HCT116 (cell line): Measurements from ENCODE around the gene CDK13. TPM values are rescaled to one million over a fixed set of nuclear protein-coding genes. Genes with fewer than 3 reads are reported as not detected.
"Not testable (repeated sequence)": the region's sequence is repeated elsewhere in the genome, so short reads cannot be mapped to it uniquely, and the experiment has no call there.

ENCODE experiments used
- ATAC-seq: fragments of 200-7000 bp; cut with Tn5 transposase; 2 replicates; pipeline ENCODE4 v1.9.1; 2020; ENCODE audit warnings: mild to moderate bottlenecking, moderate library complexity
- BruUV-seq: library from RNA; stranded (reverse); fragments of 400-500 nt; replicated peaks from 2 replicates; lab custom pipeline; 2021; lab: Mats Ljungman, UMichigan
- CTCF ChIA-PET: fragments of 300-600 bp; sonication (Branson Sonifier 250); formaldehyde crosslinking; loops from one replicate; lab custom pipeline; 2021; ENCODE audit warnings: antibody characterized with exemption; lab: Charles Lee
- POLR2A ChIA-PET: fragments of 300-600, 350-600 bp; sonication (Branson Sonifier 250); formaldehyde crosslinking; loops from one replicate; lab custom pipeline; 2021; ENCODE audit warnings: antibody characterized with exemption; lab: Charles Lee
- RAD21 ChIA-PET, 2 experiments: fragments of 300-600 bp; sonication (Branson Sonifier 250); formaldehyde crosslinking; loops; one replicate each; lab custom pipeline; 2023; ENCODE audit warnings: low total read pairs in 2 of 2; ENCODE audit not compliant: uncharacterized antibody in 2 of 2, unreplicated experiment in 2 of 2, low non-redundant PET in 1 of 2; lab: Charles Lee
- DNase-seq: peaks from one replicate; pipeline ENCODE4 v3.0.0-alpha.2; 2010; ENCODE audit warnings: low read depth, low spot score
- H2AFZ ChIP-seq: fragments of 200-600 bp; shearing (Covaris generic), sonication (generic); 2 replicates; pipeline ENCODE4 v1.6.1; 2017; ENCODE audit warnings: low read depth, mixed run types, mixed read lengths, antibody characterized with exemption, low read length; ENCODE audit not compliant: poor library complexity, severe bottlenecking
- H3K27ac ChIP-seq: 2 replicates; pipeline ENCODE4 v1.5.1; 2012; ENCODE audit warnings: low read depth, low read length
- H3K27me3 ChIP-seq: fragments of 200-600 bp; sonication (generic); 2 replicates; pipeline ENCODE4 v1.6.1; 2016; ENCODE audit warnings: mixed run types, low read length, mixed read lengths; ENCODE audit not compliant: insufficient read depth
- H3K36me3 ChIP-seq, 2 experiments: fragments of 200-500 bp in 1 of 2; fragments of 200-600 bp in 1 of 2; sonication (Bioruptor generic) in 1 of 2; sonication (generic) in 1 of 2; 2 replicates each; pipeline versions ENCODE4 v1.5.1 to v1.6.1; 2014 to 2016; ENCODE audit warnings: low read length in 2 of 2, inconsistent platforms in 1 of 2, mixed read lengths in 1 of 2, mixed run types in 1 of 2; ENCODE audit not compliant: insufficient read depth in 2 of 2, control insufficient read depth in 1 of 2
- H3K4me1 ChIP-seq, 2 experiments: fragments of 200-600 bp in 1 of 2; sonication (generic) in 1 of 2; 2 replicates each; pipeline versions ENCODE4 v1.5.1 to v1.6.1; 2012 to 2017; ENCODE audit warnings: low read length in 2 of 2, inconsistent platforms in 1 of 2, mild to moderate bottlenecking in 1 of 2, mixed read lengths in 1 of 2, mixed run types in 1 of 2, moderate library complexity in 1 of 2; ENCODE audit not compliant: insufficient read depth in 2 of 2, control insufficient read depth in 1 of 2
- H3K4me2 ChIP-seq: fragments of 200-600 bp; sonication (generic); 2 replicates; pipeline ENCODE4 v1.6.1; 2017; ENCODE audit warnings: mixed run types, low read length, mixed read lengths
- H3K4me3 ChIP-seq, 2 experiments: fragments of 200-600 bp in 1 of 2; sonication (generic) in 1 of 2; replicated peaks in 1 of 2; 2 replicates each; pipeline ENCODE4 v1.5.1; 2011 to 2016; ENCODE audit warnings: low read length in 2 of 2, control low read depth in 1 of 2, low read depth in 1 of 2, mild to moderate bottlenecking in 1 of 2, mixed read lengths in 1 of 2, mixed run types in 1 of 2
- H3K79me2 ChIP-seq: fragments of 200-600 bp; sonication (generic); 2 replicates; pipeline ENCODE4 v1.6.1; 2017; ENCODE audit warnings: mild to moderate bottlenecking, mixed run types, low read length, moderate library complexity, mixed read lengths; ENCODE audit not compliant: insufficient read depth
- H3K9ac ChIP-seq: fragments of 200-600 bp; sonication (generic); 2 replicates; pipeline ENCODE4 v1.6.1; 2016; ENCODE audit warnings: low read length, mixed read lengths
- H3K9me2 ChIP-seq: fragments of 200-600 bp; sonication (generic), shearing (Covaris generic); 2 replicates; pipeline ENCODE4 v1.6.1; 2017; ENCODE audit warnings: mixed run types, mild to moderate bottlenecking, moderate library complexity; ENCODE audit not compliant: insufficient read depth
- H3K9me3 ChIP-seq, 2 experiments: fragments of 200-500 bp in 1 of 2; fragments of 200-600 bp in 1 of 2; sonication (Bioruptor generic) in 1 of 2; sonication (generic) in 1 of 2; 2 replicates each; pipeline ENCODE4 v1.6.1; 2014 to 2017; ENCODE audit warnings: low read length in 2 of 2, mixed read lengths in 2 of 2, inconsistent platforms in 1 of 2, low read depth in 1 of 2, mild to moderate bottlenecking in 1 of 2, mixed run types in 1 of 2, moderate library complexity in 1 of 2; ENCODE audit not compliant: control insufficient read depth in 1 of 2, insufficient read depth in 1 of 2
- H4K20me1 ChIP-seq: fragments of 200-600 bp; sonication (generic), shearing (Covaris generic); 2 replicates; pipeline ENCODE4 v1.6.1; 2017; ENCODE audit warnings: mixed run types, mild to moderate bottlenecking, moderate library complexity; ENCODE audit not compliant: insufficient read depth
- EZH2 ChIP-seq: fragments of 200-600 bp; sonication (generic); IDR thresholded peaks from 2 replicates; pipeline ENCODE4 v1.6.1; 2017; ENCODE audit warnings: antibody characterized with exemption, mixed run types
- JUND ChIP-seq: IDR thresholded peaks from 2 replicates; pipeline ENCODE4 v1.6.1; 2012
- YY1 ChIP-seq: IDR thresholded peaks from 2 replicates; pipeline ENCODE4 v1.6.1; 2011; ENCODE audit warnings: low read length, low read depth, moderate library complexity, mild to moderate bottlenecking; ENCODE audit not compliant: insufficient replicate concordance; ENCODE audit errors: extremely low read depth
- ZFX ChIP-seq: fragments of 450-650 bp; IDR thresholded peaks from 2 replicates; pipeline ENCODE4 v1.6.1; 2017
- ZNF274 ChIP-seq: fragments of 200-500 bp; sonication (Bioruptor generic); IDR thresholded peaks from 2 replicates; pipeline ENCODE4 v1.6.1; 2014; ENCODE audit warnings: mild to moderate bottlenecking, low read depth, low read length, inconsistent platforms
- intact Hi-C: fragments of 100-400 bp; cut with micrococcal nuclease; formaldehyde crosslinking; loops from 2 replicates; pipeline ENCODE4 v1.10.0; 2022
- total RNA-seq: library from RNA; stranded (reverse); gene quantifications from one replicate; pipeline ENCODE4 v1.2.1, GENCODE V29; 2021; ENCODE audit not compliant: unreplicated experiment
- TF ChIP-seq, protein P1 (sequence below), 3 experiments: fragments of 200-600 bp in 1 of 3; sonication (generic) in 1 of 3; IDR thresholded peaks in 2 of 3; conservative IDR thresholded peaks in 1 of 3; 2 replicates each; pipeline ENCODE4 v1.5.1; 2012 to 2017; ENCODE audit warnings: low read depth in 2 of 3, low read length in 2 of 3, antibody characterized with exemption in 1 of 3, borderline replicate concordance in 1 of 3, control low read depth in 1 of 3, mild to moderate bottlenecking in 1 of 3, mixed read lengths in 1 of 3, mixed run types in 1 of 3, moderate library complexity in 1 of 3; ENCODE audit not compliant: insufficient read depth in 1 of 3
- TF ChIP-seq, protein P2 (sequence below): IDR thresholded peaks from 2 replicates; pipeline ENCODE4 v1.6.1; 2012

Gene CDK13
- total RNA-seq, 1 experiment from 2014 or later: 28.8 TPM

DNA sequence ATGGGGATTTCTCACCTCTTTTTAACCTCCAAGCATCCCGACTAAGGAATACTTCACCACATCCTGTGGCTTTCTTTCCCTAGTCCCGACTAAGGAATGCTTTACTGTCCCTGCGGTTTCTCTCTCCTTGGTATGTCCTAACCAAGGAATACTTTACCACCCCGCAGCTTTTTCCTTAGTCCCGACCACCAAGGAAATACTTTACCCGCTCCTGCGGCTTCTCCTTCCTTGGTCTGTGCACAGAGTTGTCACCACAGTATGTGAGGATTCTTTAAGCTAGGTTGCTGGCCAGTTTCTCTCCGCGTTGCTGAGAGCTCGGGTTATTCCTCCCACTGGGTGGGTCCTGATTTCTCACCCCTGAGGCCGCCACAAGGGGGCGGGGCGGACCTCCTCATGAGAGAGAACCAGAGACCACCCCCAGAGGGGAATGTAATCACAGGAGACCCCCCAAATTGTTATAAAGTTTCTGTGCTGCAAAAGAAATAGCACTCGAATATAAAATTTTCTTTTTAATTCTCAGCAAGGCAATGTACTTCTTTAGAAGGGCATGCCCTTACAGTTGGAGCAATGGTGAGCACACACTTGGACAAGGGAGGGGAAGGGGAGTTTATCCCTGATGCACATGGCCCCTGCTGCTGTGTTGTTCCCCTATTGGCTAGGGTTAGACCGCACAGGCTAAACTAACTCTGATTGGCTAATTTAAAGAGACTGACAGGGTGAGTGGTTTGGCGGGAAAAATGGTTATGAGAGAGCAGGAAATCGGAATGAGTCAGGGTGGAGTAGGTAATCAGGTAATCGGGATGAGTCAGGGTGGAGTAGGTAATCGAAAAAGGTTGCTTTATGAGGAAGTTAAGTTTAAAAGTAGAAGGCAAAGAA lies 197.6 kb downstream of the CDK13 start:
- Histone ChIP-seq H3K4me2 (no peak overlapping the region), H3K9ac (no peak overlapping the region), H3K9me3 (no peaks in the 10 kb centered on the region; a peak in 1 of 4 replicates), H3K36me3 (no peaks in the 10 kb centered on the region), H4K20me1 (no peaks in the 10 kb centered on the region), H3K4me3 (no peak overlapping the region), H2AFZ (no peak overlapping the region), H3K27ac (no peak overlapping the region), H3K27me3 (no peaks in the 10 kb centered on the region), H3K4me1 (peaks cover 0 to 8% of the 10 kb centered on the region in 2 experiments; a peak in 1 of 4 replicates), H3K79me2 (no peaks in the 10 kb centered on the region), H3K9me2 (no peaks in the 10 kb centered on the region)
- ATAC-seq (no peak), DNase-seq (no peak)
- BruUV-seq: no TSS peak
- intact Hi-C loops: no loop called here
- RAD21 ChIA-PET: no interaction called here
- POLR2A ChIA-PET: no interaction called here
- CTCF ChIA-PET: no interaction called here
- TF ChIP-seq ZFX (no peak), EZH2 (no peak), ZNF274 (no peak), YY1 (no peak), JUND (no peak)
- TF ChIP-seq, protein P1, sequence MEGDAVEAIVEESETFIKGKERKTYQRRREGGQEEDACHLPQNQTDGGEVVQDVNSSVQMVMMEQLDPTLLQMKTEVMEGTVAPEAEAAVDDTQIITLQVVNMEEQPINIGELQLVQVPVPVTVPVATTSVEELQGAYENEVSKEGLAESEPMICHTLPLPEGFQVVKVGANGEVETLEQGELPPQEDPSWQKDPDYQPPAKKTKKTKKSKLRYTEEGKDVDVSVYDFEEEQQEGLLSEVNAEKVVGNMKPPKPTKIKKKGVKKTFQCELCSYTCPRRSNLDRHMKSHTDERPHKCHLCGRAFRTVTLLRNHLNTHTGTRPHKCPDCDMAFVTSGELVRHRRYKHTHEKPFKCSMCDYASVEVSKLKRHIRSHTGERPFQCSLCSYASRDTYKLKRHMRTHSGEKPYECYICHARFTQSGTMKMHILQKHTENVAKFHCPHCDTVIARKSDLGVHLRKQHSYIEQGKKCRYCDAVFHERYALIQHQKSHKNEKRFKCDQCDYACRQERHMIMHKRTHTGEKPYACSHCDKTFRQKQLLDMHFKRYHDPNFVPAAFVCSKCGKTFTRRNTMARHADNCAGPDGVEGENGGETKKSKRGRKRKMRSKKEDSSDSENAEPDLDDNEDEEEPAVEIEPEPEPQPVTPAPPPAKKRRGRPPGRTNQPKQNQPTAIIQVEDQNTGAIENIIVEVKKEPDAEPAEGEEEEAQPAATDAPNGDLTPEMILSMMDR (IDR thresholded peaks at IDR 0.05 in 2 of 3, conservative IDR thresholded peaks at IDR 0.05 in 1 of 3; ENCODE audit: borderline replicate concordance in 1 of 3, insufficient read depth in 1 of 3, low read depth in 2 of 3, low read length in 2 of 3): peak in 1 of 3 experiments; percentile 7; a peak in 1 of 6 replicates
- TF ChIP-seq, protein P2, sequence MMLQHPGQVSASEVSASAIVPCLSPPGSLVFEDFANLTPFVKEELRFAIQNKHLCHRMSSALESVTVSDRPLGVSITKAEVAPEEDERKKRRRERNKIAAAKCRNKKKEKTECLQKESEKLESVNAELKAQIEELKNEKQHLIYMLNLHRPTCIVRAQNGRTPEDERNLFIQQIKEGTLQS: no peak

DNA sequence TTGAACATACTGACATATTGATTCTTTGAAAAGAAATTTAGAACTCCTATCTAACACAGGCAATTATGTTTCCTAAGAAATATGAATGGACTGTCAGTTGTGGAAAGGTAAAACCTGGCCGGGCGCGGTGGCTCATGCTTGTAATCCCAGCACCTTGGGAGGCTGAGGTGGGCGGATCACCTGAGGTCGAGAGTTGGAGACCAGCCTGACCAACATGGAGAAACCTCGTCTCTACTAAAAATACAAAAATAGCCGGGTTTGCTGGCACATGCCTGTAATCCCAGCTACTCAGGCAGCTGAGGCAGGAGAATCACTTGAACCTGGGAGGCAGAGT lies 198.2 kb downstream of the CDK13 start:
- H3K9me2 ChIP-seq, H3K4me3 ChIP-seq, BruUV-seq, H4K20me1 ChIP-seq, ATAC-seq, H3K36me3 ChIP-seq, CTCF ChIA-PET, POLR2A ChIA-PET, intact Hi-C loops, H3K27ac ChIP-seq, DNase-seq, H3K9ac ChIP-seq, H3K27me3 ChIP-seq, H3K4me1 ChIP-seq, RAD21 ChIA-PET, H2AFZ ChIP-seq, H3K79me2 ChIP-seq, H3K9me3 ChIP-seq, H3K4me2 ChIP-seq: not testable (repeated sequence)
